ENCODE results near the gene IRS2. TPM values are rescaled to one million over a fixed set of nuclear protein-coding genes. Genes with fewer than 3 reads are reported as not detected.

IRS2 gene
- total and polyA plus RNA-seq, 8 donors: 2.8 to 9.8 (median 4.9) TPM

- Histone ChIP-seq H3K9me3 (no peaks in the 10 kb centered on the region), H3K36me3 (no peaks in the 10 kb centered on the region), H3K27me3 (no peaks in the 10 kb centered on the region), H3K4me3 (no peak overlapping the region), H3K4me1 (peaks cover 0 to 5% (median 0%) of the 10 kb centered on the region in 3 donors), H3K27ac (no peak overlapping the region)
- 50 to 52% methylated on average over 4 of the region's 4 CpGs for WGBS, 2 donors
- no peak for DNase-seq
- no peak for FAIRE-seq
- no peak for TF ChIP-seq CTCF (IDR thresholded peaks at IDR 0.05)
- peak; percentile 71 to 80 (median 73) for ATAC-seq
- intact Hi-C loops (cut with DNase I): no loop called here
These were observed 16.6 kb upstream of the IRS2 start for GRCh38 chr13:109802936-109803335.

GRCh38 chr13:109795011-109795410 is 8.6 kb upstream of the IRS2 start:
- no peak for TF ChIP-seq CTCF (IDR thresholded peaks at IDR 0.05)
- no peak overlapping the region for H3K27ac ChIP-seq
- H3K4me3 ChIP-seq: no peak overlapping the region
- ATAC-seq (peak in 3 of 4 donors; percentile 43 to 72 (median 51)), DNase-seq (no peak), FAIRE-seq (no peak)
- H3K27me3 ChIP-seq: no peaks in the 10 kb centered on the region
- WGBS, 2 donors: 10 to 30% methylated on average over 2 of the region's 2 CpGs
- peaks cover 4 to 10% (median 7%) of the 10 kb centered on the region in 3 donors for H3K4me1 ChIP-seq
- H3K9me3 ChIP-seq: no peaks in the 10 kb centered on the region
- H3K36me3 ChIP-seq: no peaks in the 10 kb centered on the region
- intact Hi-C loops (cut with DNase I): no loop called here

- no peaks in the 10 kb centered on the region for H3K9me3 ChIP-seq
- WGBS, 2 donors: 62 to 81% methylated on average over 12 of the region's 12 CpGs
- no peak overlapping the region for H3K27ac ChIP-seq
- H3K36me3 ChIP-seq: no peaks in the 10 kb centered on the region
- intact Hi-C loops (cut with DNase I): no loop called here
- no peak for TF ChIP-seq CTCF (IDR thresholded peaks at IDR 0.05)
- DNase-seq (no peak), FAIRE-seq (no peak), ATAC-seq (peak in 2 of 4 donors; percentile 25 to 28)
- peaks cover 4 to 12% (median 7%) of the 10 kb centered on the region in 3 donors for H3K4me1 ChIP-seq
- H3K27me3 ChIP-seq: no peaks in the 10 kb centered on the region
- H3K4me3 ChIP-seq: no peak overlapping the region
These were observed 7.7 kb upstream of the IRS2 start for GRCh38 chr13:109794095-109794494.

GRCh38 chr13:109792416-109793059 is 6.2 kb upstream of the IRS2 start:
- Histone ChIP-seq H3K4me3 (no peak overlapping the region), H3K9me3 (no peaks in the 10 kb centered on the region), H3K36me3 (no peaks in the 10 kb centered on the region), H3K27ac (no peak overlapping the region), H3K27me3 (no peaks in the 10 kb centered on the region), H3K4me1 (peaks cover 4 to 15% (median 7%) of the 10 kb centered on the region in 3 donors)
- ATAC-seq (no peak), FAIRE-seq (no peak), DNase-seq (no peak)
- TF ChIP-seq CTCF (IDR thresholded peaks at IDR 0.05): no peak
- WGBS, 2 donors: 67 to 72% methylated on average over 6 of the region's 6 CpGs
- intact Hi-C loops (cut with DNase I): no loop called here

- H3K4me3 ChIP-seq: no peak overlapping the region
- peaks cover 4 to 15% (median 7%) of the 10 kb centered on the region in 3 donors for H3K4me1 ChIP-seq
- no peaks in the 10 kb centered on the region for H3K27me3 ChIP-seq
- TF ChIP-seq CTCF (IDR thresholded peaks at IDR 0.05): peak in 1 of 4 donors; percentile 28
- peak in 1 of 4 donors; percentile 39 for ATAC-seq
- H3K36me3 ChIP-seq: no peaks in the 10 kb centered on the region
- WGBS, 2 donors: 16 to 19% methylated on average over 7 of the region's 7 CpGs
- peak overlapping the region in 1 of 4 donors; percentile 9 for H3K27ac ChIP-seq
- no peak for FAIRE-seq
- H3K9me3 ChIP-seq: no peaks in the 10 kb centered on the region
- DNase-seq: peak in 1 of 6 donors; percentile 41
- intact Hi-C loops (cut with DNase I): no loop called here
These were observed 4.7 kb upstream of the IRS2 start for GRCh38 chr13:109790942-109791605.

All from pancreas (tissue), 10 donors.